ENCODE results near the gene SLC16A10.

Gene SLC16A10

DNA sequence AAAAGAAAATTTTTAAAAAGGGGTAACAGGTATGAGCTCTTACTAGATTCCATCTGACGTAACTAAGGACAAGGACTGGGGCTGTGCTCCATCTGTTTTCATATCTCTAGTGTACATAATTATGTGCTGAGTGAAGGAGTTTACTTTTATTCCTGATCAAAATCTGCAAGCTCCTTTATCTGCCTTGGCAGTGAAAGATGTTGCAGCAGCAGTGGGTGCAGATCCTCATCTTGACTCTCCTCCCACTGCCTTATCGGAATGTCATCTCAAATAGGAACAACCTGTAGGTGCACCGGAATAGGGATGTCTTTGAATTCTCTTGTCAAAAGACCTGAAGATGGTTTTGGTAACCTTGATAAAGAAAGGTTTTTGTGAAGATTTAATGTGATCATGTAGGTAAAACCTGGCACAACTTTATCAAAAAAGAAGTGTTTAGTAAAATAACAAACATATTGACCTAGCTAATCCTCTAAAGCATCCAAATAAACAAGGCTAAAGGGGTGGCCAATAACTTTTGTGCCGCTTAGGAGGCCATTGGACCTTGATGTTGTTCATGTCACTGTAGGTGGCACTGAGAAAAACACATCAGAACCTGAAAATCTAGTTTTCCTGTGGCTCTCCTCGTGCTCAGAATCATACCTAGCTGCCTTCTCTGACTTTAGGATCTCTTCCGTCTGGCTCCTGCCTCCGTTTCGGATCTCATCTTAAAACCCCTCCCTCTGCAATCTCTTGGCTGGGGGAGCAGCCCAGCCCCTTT is 19.0 kb upstream of the SLC16A10 start:
- H3K9ac ChIP-seq (ENCODE audit: low read length): no peak overlapping the region
- H3K27me3 ChIP-seq (ENCODE audit: low read depth, low read length): no peaks in the 10 kb centered on the region
- no peaks in the 10 kb centered on the region for H3K9me3 ChIP-seq (ENCODE audit: insufficient read depth, low read length)
- H3K4me2 ChIP-seq (ENCODE audit: low read length): no peak overlapping the region
- H3K79me2 ChIP-seq (ENCODE audit: low read length): no peaks in the 10 kb centered on the region
- H3K36me3 ChIP-seq (replicated peaks; ENCODE audit: low read depth, low read length): no peaks in the 10 kb centered on the region
- peaks cover 8% of the 10 kb centered on the region for H3K4me1 ChIP-seq (ENCODE audit: low read length)
- no peak overlapping the region for H2AFZ ChIP-seq (ENCODE audit: low read depth, low read length)
- H3K27ac ChIP-seq (ENCODE audit: low read length): no peak overlapping the region
- no peak overlapping the region for H3K4me3 ChIP-seq (ENCODE audit: low read length)
- no peak for TF ChIP-seq CTCF (IDR thresholded peaks at IDR 0.05; ENCODE audit: low read depth, low read length)
- no peak for TF ChIP-seq EZH2phosphoT487 (IDR thresholded peaks at IDR 0.05; ENCODE audit: low read depth)
- H4K20me1 ChIP-seq (ENCODE audit: insufficient read depth, low read length): no peaks in the 10 kb centered on the region

DNA sequence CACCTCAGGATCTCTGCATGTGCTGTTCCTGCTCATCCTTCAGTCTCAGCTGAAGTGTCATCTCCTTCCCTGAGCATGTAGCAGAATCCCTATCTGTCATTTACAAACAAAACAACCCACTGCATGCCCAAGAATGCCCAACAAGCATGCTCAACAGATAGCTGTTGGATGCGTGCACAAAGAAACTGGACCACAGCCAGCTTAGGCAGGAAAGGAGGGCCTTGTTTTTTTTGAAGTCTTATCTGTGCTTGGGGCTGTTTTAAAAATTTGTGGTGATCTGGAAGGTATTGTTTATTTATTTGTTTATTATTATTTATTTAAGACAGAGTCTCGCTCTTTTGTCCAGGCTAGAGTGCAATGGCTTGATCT is 18.5 kb upstream of the SLC16A10 start:
- Histone ChIP-seq H3K79me2 (ENCODE audit: low read length) (no peaks in the 10 kb centered on the region), H3K9ac (ENCODE audit: low read length) (no peak overlapping the region), H3K27ac (ENCODE audit: low read length) (no peak overlapping the region), H4K20me1 (ENCODE audit: insufficient read depth, low read length) (no peaks in the 10 kb centered on the region), H3K9me3 (ENCODE audit: insufficient read depth, low read length) (no peaks in the 10 kb centered on the region), H3K4me1 (ENCODE audit: low read length) (peaks cover 8% of the 10 kb centered on the region), H3K4me3 (ENCODE audit: low read length) (no peak overlapping the region), H3K36me3 (replicated peaks; ENCODE audit: low read depth, low read length) (no peaks in the 10 kb centered on the region), H2AFZ (ENCODE audit: low read depth, low read length) (no peak overlapping the region), H3K4me2 (ENCODE audit: low read length) (no peak overlapping the region), H3K27me3 (ENCODE audit: low read depth, low read length) (no peaks in the 10 kb centered on the region)
- TF ChIP-seq EZH2phosphoT487 (IDR thresholded peaks at IDR 0.05; ENCODE audit: low read depth) (no peak), CTCF (IDR thresholded peaks at IDR 0.05; ENCODE audit: low read depth, low read length) (no peak)

- TF ChIP-seq EZH2phosphoT487 (IDR thresholded peaks at IDR 0.05; ENCODE audit: low read depth) (no peak), CTCF (IDR thresholded peaks at IDR 0.05; ENCODE audit: low read depth, low read length) (no peak)
- no peak overlapping the region for H2AFZ ChIP-seq (ENCODE audit: low read depth, low read length)
- no peaks in the 10 kb centered on the region for H4K20me1 ChIP-seq (ENCODE audit: insufficient read depth, low read length)
- H3K9me3 ChIP-seq (ENCODE audit: insufficient read depth, low read length): no peaks in the 10 kb centered on the region
- H3K27me3 ChIP-seq (ENCODE audit: low read depth, low read length): no peaks in the 10 kb centered on the region
- no peak overlapping the region for H3K4me3 ChIP-seq (ENCODE audit: low read length)
- peaks cover 8% of the 10 kb centered on the region for H3K4me1 ChIP-seq (ENCODE audit: low read length)
- H3K27ac ChIP-seq (ENCODE audit: low read length): no peak overlapping the region
- no peaks in the 10 kb centered on the region for H3K79me2 ChIP-seq (ENCODE audit: low read length)
- H3K9ac ChIP-seq (ENCODE audit: low read length): no peak overlapping the region
- no peaks in the 10 kb centered on the region for H3K36me3 ChIP-seq (replicated peaks; ENCODE audit: low read depth, low read length)
- H3K4me2 ChIP-seq (ENCODE audit: low read length): no peak overlapping the region
These were observed 17.8 kb upstream of the SLC16A10 start for GRCh38 chr6:111069382-111070104.
